ENCODE measurements around the gene COPG1. TPM values are rescaled to one million over a fixed set of nuclear protein-coding genes. Genes with fewer than 3 reads are reported as not detected.
A peak's percentile ranks its signal among the peaks of the same experiment; 100 is the strongest.

The COPG1 gene
- 100 to 1,000 TPM; 114 to 118 TPM for total RNA-seq

- peak; percentile 86 for ATAC-seq
- intact Hi-C loops (cut with micrococcal nuclease), result loop anchor here (5.0 kb wide), 3 partner anchors 67 to 277 kb away; partner anchors contain the start of gene CNBP
- H3K4me3 Mint-ChIP-seq, result peak within 1 kb of the TSS; percentile 95
- no peaks in the 10 kb centered on the region for H3K27me3 Mint-ChIP-seq
- ChIA-PET POLR2A (interaction anchor here (0.6 to 3.1 kb wide), 23 partner anchors 10 to 279 kb away, joined by 3 to 13 read pairs (median 4); partner anchors contain the start of genes CNBP, HMCES and RAB43), CTCF (interaction anchor here (1.0 to 1.9 kb wide), 8 partner anchors 11 to 279 kb away, joined by 3 to 11 read pairs (median 4); a partner anchor contains a TSS)
- peak within 1 kb of the TSS; percentile 96 for H3K27ac Mint-ChIP-seq
- no peak for TF ChIP-seq CTCF (IDR thresholded peaks at IDR 0.05)
- DNase-seq, result peak; percentile 89
- H3K36me3 Mint-ChIP-seq (ENCODE audit: low read depth), result peaks cover 32% of the 10 kb centered on the region
- no peaks in the 10 kb centered on the region for H3K9me3 Mint-ChIP-seq
- peaks cover 38% of the 10 kb centered on the region for H3K4me1 Mint-ChIP-seq (ENCODE audit: low read depth)
Observed at GRCh38 chr3:129249284-129250065, at the start of gene COPG1. Gene COPG1 (plus strand): TSS chr3:129249606. CDS start chr3:129249710, 104 bp downstream.

- intact Hi-C loops (cut with micrococcal nuclease), result no loop called here
- H3K27ac Mint-ChIP-seq, result no peak overlapping the region
- H3K36me3 Mint-ChIP-seq (ENCODE audit: low read depth), result no peaks in the 10 kb centered on the region
- DNase-seq (no peak), ATAC-seq (no peak)
- no peaks in the 10 kb centered on the region for H3K27me3 Mint-ChIP-seq
- TF ChIP-seq CTCF (IDR thresholded peaks at IDR 0.05), result no peak
- H3K4me3 Mint-ChIP-seq, result no peak overlapping the region
- no peaks in the 10 kb centered on the region for H3K4me1 Mint-ChIP-seq (ENCODE audit: low read depth)
- no peaks in the 10 kb centered on the region for H3K9me3 Mint-ChIP-seq
- ChIA-PET POLR2A (no interaction called here), CTCF (interaction anchor here (0.8 to 0.9 kb wide), 4 partner anchors 19 to 234 kb away, joined by 3 to 4 read pairs (median 3); no protein-coding TSS in a partner anchor)
Observed at GRCh38 chr3:129204473-129204872, 44.9 kb upstream of the COPG1 start.

GRCh38 chr3:129205109-129205832 lies 44.1 kb upstream of the COPG1 start:
- CTCF ChIA-PET, result interaction anchor here (0.9 kb wide), 1 partner anchor 235 kb away, joined by 4 read pairs; no protein-coding TSS in a partner anchor
- intact Hi-C loops (cut with micrococcal nuclease), result no loop called here
- H3K9me3 Mint-ChIP-seq, result no peaks in the 10 kb centered on the region

GRCh38 chr3:129207479-129207878 lies 41.9 kb upstream of the COPG1 start:
- no peak overlapping the region for H3K4me3 Mint-ChIP-seq
- ChIA-PET CTCF (interaction anchor here (0.7 to 1.4 kb wide), 3 partner anchors 17 to 38 kb away, joined by 3 to 4 read pairs (median 3); no protein-coding TSS in a partner anchor), POLR2A (interaction anchor here (0.6 kb wide), 1 partner anchor 29 kb away, joined by 3 read pairs; no protein-coding TSS in a partner anchor)
- DNase-seq, result no peak
- H3K4me1 Mint-ChIP-seq (ENCODE audit: low read depth), result no peaks in the 10 kb centered on the region
- H3K36me3 Mint-ChIP-seq (ENCODE audit: low read depth), result no peaks in the 10 kb centered on the region
- no peak for ATAC-seq
- intact Hi-C loops (cut with micrococcal nuclease), result no loop called here
- no peak overlapping the region for H3K27ac Mint-ChIP-seq
- no peaks in the 10 kb centered on the region for H3K9me3 Mint-ChIP-seq
- H3K27me3 Mint-ChIP-seq, result peaks cover 1% of the 10 kb centered on the region
- TF ChIP-seq CTCF (IDR thresholded peaks at IDR 0.05), result no peak

More at GRCh38 chr3:129205109-129205832, 44.1 kb upstream of the COPG1 start:
- TF ChIP-seq CTCF (IDR thresholded peaks at IDR 0.05), result no peak
- Mint-ChIP-seq H3K4me3 (no peak overlapping the region), H3K36me3 (ENCODE audit: low read depth) (no peaks in the 10 kb centered on the region), H3K27me3 (no peaks in the 10 kb centered on the region), H3K4me1 (ENCODE audit: low read depth) (no peaks in the 10 kb centered on the region), H3K27ac (no peak overlapping the region)
- DNase-seq, result no peak
- ATAC-seq, result no peak
- POLR2A ChIA-PET, result no interaction called here

All from activated CD8-positive, alpha-beta T cell treated with anti-CD3 and anti-CD28 coated beads for 36 hours (primary cell).